ENCODE data around the gene FKBP4. TPM values are rescaled to one million over a fixed set of nuclear protein-coding genes. Genes with fewer than 3 reads are reported as not detected.

FKBP4 gene
- total and polyA plus RNA-seq, 2 donors (not counting 3 experiments of a cell fraction or from before 2014, with no cell fraction given) = 31.0 to 85.6 TPM

GRCh38 chr12:2749580-2749979 lies 45.2 kb upstream of the FKBP4 start:
- dilution Hi-C loops (cut with MboI; ENCODE audit: extremely low pct_ligation_motif_present, low sequenced_read_pairs) (no loop called here), intact Hi-C loops (cut with micrococcal nuclease) (no loop called here)
- Histone ChIP-seq H3K9me1 (replicated peaks; ENCODE audit: control insufficient read depth, extremely low read depth, insufficient read depth, low read length) (no peaks in the 10 kb centered on the region), H3K9me3 (replicated peaks; ENCODE audit: control insufficient read depth, insufficient read depth, low read length) (no peaks in the 10 kb centered on the region), H2AFZ (ENCODE audit: low read depth, low read length) (no peak overlapping the region), H4K20me1 (replicated peaks; ENCODE audit: control insufficient read depth, extremely low read depth, insufficient read depth, low read length) (no peaks in the 10 kb centered on the region), H3K36me3 (ENCODE audit: control insufficient read depth in 2 of 2, extremely low read depth in 1 of 2, insufficient read depth in 2 of 2, low read length in 2 of 2) (no peaks in the 10 kb centered on the region), H3K27me3 (ENCODE audit: control insufficient read depth in 2 of 2, insufficient read depth in 2 of 2, low read length in 2 of 2) (peaks cover 0 to 3% of the 10 kb centered on the region in 2 experiments), H3K9ac (replicated peaks; ENCODE audit: extremely low read depth, insufficient read depth, low read length) (no peak overlapping the region), H3K4me1 (ENCODE audit: control insufficient read depth, extremely low read depth, insufficient read depth, low read length) (no peaks in the 10 kb centered on the region), H3K79me2 (ENCODE audit: control insufficient read depth, insufficient read depth, low read length) (no peaks in the 10 kb centered on the region), H3K4me3 (replicated peaks in 1 of 3; ENCODE audit: insufficient read depth in 1 of 3, low read depth in 1 of 3, low read length in 3 of 3) (no peak overlapping the region), H3K4me2 (ENCODE audit: insufficient read depth, low read length) (no peak overlapping the region), H3K27ac (ENCODE audit: insufficient read depth, low read depth, low read length) (no peak overlapping the region)
- CTCF ChIA-PET = interaction anchor here (1.7 kb wide), 1 partner anchor 35 kb away, joined by 5 read pairs; no protein-coding TSS in a partner anchor
- FAIRE-seq = no peak
- TF ChIP-seq EZH2 (IDR thresholded peaks at IDR 0.05; ENCODE audit: borderline replicate concordance, low read depth, low read length, severe bottlenecking) (no peak), POLR2AphosphoS5 (IDR thresholded peaks at IDR 0.05; ENCODE audit: insufficient read depth, low read depth, low read length) (no peak), FOS (IDR thresholded peaks at IDR 0.05; ENCODE audit: borderline replicate concordance, insufficient read depth, low read length) (no peak), CTCF (IDR thresholded peaks at IDR 0.05; ENCODE audit: extremely low read depth in 1 of 2, insufficient read depth in 1 of 2, low read depth in 1 of 2, low read length in 2 of 2) (no peak), JUN (IDR thresholded peaks at IDR 0.05; ENCODE audit: borderline replicate concordance, insufficient read depth, insufficient read length, low read depth) (no peak), POLR2A (IDR thresholded peaks at IDR 0.05; ENCODE audit: low read depth, low read length) (no peak), MYC (IDR thresholded peaks at IDR 0.05; ENCODE audit: low read depth, low read length) (no peak), GATA2 (IDR thresholded peaks at IDR 0.05; ENCODE audit: insufficient read depth, insufficient read length, low read depth, low read length) (no peak), MAX (IDR thresholded peaks at IDR 0.05; ENCODE audit: insufficient read depth, insufficient read length) (no peak)
- POLR2A ChIA-PET = no interaction called here
- no TSS peak for BruUV-seq (replicated peaks)
- no peak for DNase-seq (ENCODE audit: low read depth, low spot score)
